Osteocyte (in vitro differentiated cells): ENCODE data around the gene NLGN1. TPM values are rescaled to one million over a fixed set of nuclear protein-coding genes. Genes with fewer than 3 reads are reported as not detected.

Experiments used
- DNase-seq: peaks from one replicate; pipeline ENCODE4 v3.0.0; 2021; ENCODE audit warnings: mixed read lengths; ENCODE audit not compliant: unreplicated experiment; ENCODE audit errors: extremely low spot score
- H3K27ac Mint-ChIP-seq: one replicate; pipeline ENCODE4 v1.8.0; 2021; ENCODE audit warnings: mild to moderate bottlenecking, mixed read lengths; ENCODE audit not compliant: unreplicated experiment
- H3K27me3 Mint-ChIP-seq: one replicate; pipeline ENCODE4 v1.8.0; 2021; ENCODE audit warnings: mixed read lengths; ENCODE audit not compliant: unreplicated experiment
- H3K36me3 Mint-ChIP-seq: one replicate; pipeline ENCODE4 v1.8.0; 2021; ENCODE audit warnings: mixed read lengths; ENCODE audit not compliant: unreplicated experiment
- H3K4me1 Mint-ChIP-seq: one replicate; pipeline ENCODE4 v1.8.0; 2021; ENCODE audit warnings: mixed read lengths; ENCODE audit not compliant: unreplicated experiment
- H3K4me3 Mint-ChIP-seq: one replicate; pipeline ENCODE4 v1.8.0; 2021; ENCODE audit warnings: mild to moderate bottlenecking, moderate library complexity, mixed read lengths; ENCODE audit not compliant: unreplicated experiment
- H3K9me3 Mint-ChIP-seq: one replicate; pipeline ENCODE4 v1.8.0; 2021; ENCODE audit warnings: mixed read lengths; ENCODE audit not compliant: unreplicated experiment
- total RNA-seq: library from RNA; stranded (reverse); gene quantifications from 2 replicates; pipeline ENCODE4 v1.2.1, GENCODE V29; 2021
- TF ChIP-seq, protein P1 (sequence below): fragments of 200-600 bp; sonication (generic); IDR thresholded peaks from 2 replicates; pipeline ENCODE4 v1.5.0; 2021; ENCODE audit warnings: antibody characterized with exemption, mild to moderate bottlenecking, moderate library complexity

The NLGN1 gene
- total RNA-seq, 1 donor from 2014 or later: 3.9 TPM

- TF ChIP-seq, protein P1, sequence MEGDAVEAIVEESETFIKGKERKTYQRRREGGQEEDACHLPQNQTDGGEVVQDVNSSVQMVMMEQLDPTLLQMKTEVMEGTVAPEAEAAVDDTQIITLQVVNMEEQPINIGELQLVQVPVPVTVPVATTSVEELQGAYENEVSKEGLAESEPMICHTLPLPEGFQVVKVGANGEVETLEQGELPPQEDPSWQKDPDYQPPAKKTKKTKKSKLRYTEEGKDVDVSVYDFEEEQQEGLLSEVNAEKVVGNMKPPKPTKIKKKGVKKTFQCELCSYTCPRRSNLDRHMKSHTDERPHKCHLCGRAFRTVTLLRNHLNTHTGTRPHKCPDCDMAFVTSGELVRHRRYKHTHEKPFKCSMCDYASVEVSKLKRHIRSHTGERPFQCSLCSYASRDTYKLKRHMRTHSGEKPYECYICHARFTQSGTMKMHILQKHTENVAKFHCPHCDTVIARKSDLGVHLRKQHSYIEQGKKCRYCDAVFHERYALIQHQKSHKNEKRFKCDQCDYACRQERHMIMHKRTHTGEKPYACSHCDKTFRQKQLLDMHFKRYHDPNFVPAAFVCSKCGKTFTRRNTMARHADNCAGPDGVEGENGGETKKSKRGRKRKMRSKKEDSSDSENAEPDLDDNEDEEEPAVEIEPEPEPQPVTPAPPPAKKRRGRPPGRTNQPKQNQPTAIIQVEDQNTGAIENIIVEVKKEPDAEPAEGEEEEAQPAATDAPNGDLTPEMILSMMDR: no peak
- H3K36me3 Mint-ChIP-seq: no peaks in the 10 kb centered on the region
- H3K4me3 Mint-ChIP-seq: no peak overlapping the region
- H3K9me3 Mint-ChIP-seq: peaks cover 6% of the 10 kb centered on the region
- no peak for DNase-seq
- no peaks in the 10 kb centered on the region for H3K27me3 Mint-ChIP-seq
- no peak overlapping the region for H3K27ac Mint-ChIP-seq
- H3K4me1 Mint-ChIP-seq: peaks cover 36% of the 10 kb centered on the region
Measured at GRCh38 chr3:173744895-173745294, 347.4 kb downstream of the NLGN1 start.

DNA sequence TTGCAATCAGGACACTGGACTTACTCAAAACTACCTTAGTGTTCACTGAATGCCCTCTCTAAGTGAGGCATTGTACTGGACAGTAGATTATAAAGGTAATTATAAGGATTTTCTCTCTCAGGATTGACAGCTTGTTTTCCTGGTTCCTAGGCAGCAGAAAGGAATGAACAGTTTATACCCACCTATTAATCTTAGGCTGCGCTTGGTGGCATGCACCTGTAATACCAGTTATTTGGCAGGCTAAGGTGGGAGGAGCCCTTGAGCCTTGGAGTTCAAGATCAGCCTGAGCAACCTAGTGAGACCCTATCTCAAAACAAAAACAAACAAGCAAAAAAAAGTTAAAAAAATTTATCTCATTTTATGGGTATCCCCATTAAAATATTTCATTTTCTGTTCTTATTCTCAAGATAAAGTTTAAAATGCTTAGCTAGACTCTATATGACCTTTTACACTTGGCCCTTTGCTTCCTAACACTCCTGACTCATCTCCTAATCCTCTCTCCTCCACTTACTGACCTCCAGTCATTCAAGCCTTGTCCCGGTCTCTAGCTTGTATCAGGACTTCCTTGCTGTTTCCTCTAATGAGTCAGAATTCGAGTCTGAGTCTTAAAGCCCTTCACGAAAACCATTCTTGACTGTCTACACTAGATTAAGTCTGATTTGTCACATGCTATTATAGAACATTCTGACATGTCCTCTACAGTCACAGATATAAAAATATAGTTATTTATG lies 348.6 kb downstream of the NLGN1 start:
- no peak for DNase-seq
- no peak overlapping the region for H3K4me3 Mint-ChIP-seq
- peaks cover 35% of the 10 kb centered on the region for H3K4me1 Mint-ChIP-seq
- H3K27me3 Mint-ChIP-seq: no peaks in the 10 kb centered on the region
- H3K27ac Mint-ChIP-seq: no peak overlapping the region
- H3K36me3 Mint-ChIP-seq: no peaks in the 10 kb centered on the region
- TF ChIP-seq, protein P1: no peak
- no peaks in the 10 kb centered on the region for H3K9me3 Mint-ChIP-seq

- H3K4me1 Mint-ChIP-seq: peaks cover 23% of the 10 kb centered on the region
- H3K36me3 Mint-ChIP-seq: no peaks in the 10 kb centered on the region
- TF ChIP-seq, protein P1: no peak
- no peak overlapping the region for H3K4me3 Mint-ChIP-seq
- H3K9me3 Mint-ChIP-seq: no peaks in the 10 kb centered on the region
- H3K27ac Mint-ChIP-seq: no peak overlapping the region
- DNase-seq: no peak
- H3K27me3 Mint-ChIP-seq: no peaks in the 10 kb centered on the region
Measured at GRCh38 chr3:173747427-173747826, 349.9 kb downstream of the NLGN1 start.

DNA sequence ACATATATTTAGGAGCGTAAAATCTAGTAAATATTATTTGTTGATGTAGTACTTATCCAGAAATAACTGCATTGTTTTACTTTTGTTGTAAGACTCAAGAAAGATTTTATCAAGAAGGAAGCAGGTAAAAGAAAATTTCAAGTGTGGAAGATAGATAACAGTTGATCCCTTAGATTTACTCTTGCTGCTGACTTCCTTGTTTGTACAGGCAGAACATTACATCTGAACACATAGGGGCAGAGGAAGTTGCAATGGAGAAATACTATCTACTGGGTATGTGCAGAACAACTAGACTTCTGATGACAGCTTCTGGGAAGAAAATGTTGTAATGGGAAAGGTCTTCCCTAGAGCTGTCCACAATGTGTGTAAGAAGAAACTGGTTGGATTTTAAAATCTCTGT lies 350.6 kb downstream of the NLGN1 start:
- Mint-ChIP-seq H3K27me3 (no peaks in the 10 kb centered on the region), H3K4me3 (no peak overlapping the region), H3K36me3 (no peaks in the 10 kb centered on the region), H3K4me1 (peaks cover 16% of the 10 kb centered on the region), H3K9me3 (no peaks in the 10 kb centered on the region), H3K27ac (no peak overlapping the region)
- no peak for DNase-seq
- TF ChIP-seq, protein P1: no peak

DNA sequence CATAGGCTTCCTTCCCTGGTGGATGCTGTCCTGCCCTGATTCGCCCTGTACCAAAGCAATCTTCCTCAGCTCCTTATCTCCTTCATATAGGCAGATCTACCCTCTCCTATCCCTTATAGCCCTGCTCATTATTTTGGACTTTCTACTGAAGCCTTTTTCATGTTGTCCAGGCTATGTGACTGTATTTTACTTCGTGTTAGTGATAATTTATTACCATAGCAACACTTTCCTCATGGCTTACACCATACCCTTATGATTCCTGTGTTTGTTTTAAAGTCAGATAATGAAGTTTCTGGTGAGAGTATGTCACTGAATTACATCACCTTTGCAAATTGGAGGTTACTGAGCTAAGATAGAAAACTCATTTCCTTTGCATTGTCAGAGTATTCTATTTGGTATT lies 352.6 kb downstream of the NLGN1 start:
- Mint-ChIP-seq H3K4me1 (peaks cover 5% of the 10 kb centered on the region), H3K9me3 (no peaks in the 10 kb centered on the region), H3K27ac (no peak overlapping the region), H3K27me3 (no peaks in the 10 kb centered on the region), H3K4me3 (no peak overlapping the region), H3K36me3 (no peaks in the 10 kb centered on the region)
- DNase-seq: no peak
- TF ChIP-seq, protein P1: no peak
